ENCODE data around the gene GRID1.
"Not testable (repeated sequence)": the region's sequence is repeated elsewhere in the genome, so short reads cannot be mapped to it uniquely, and the experiment has no call there.

The GRID1 gene

DNA sequence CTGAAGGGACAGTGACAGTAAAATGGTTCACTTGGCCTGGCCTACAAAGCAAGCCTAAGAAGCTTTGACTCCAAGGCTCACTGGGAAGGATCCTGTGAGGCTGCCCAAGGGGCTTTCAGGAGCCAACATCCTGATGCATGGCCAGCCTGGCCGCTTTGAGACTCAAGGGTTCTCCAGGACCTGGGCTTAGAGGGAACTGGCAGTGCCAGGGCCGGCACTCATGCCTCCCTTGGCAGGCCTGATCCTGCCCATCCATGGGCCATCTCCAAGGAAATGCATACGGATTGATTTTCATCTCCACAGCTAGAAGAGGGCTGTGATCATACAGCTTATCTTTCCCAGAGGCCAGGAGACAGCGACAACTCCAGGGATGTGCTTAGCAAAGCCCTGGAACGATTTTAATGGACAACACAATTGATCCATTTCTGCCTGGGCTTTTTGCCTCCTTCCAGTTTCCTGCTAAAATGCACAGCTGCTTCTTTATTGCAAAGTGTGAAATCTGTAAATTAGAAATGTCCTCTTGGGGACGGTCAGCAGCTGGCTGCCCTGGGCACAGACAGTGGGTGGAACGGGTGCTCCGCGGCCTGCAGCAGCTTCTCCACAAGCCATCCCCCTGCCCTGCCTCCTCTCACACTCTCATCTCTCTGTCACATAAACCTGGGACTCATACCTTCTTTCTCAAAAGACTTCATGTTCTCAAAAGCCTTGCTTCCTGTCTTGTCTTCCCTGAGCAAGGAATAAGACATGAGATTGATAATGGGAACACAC is 288.5 kb downstream of the GRID1 start:
- TF ChIP-seq, protein P1, sequence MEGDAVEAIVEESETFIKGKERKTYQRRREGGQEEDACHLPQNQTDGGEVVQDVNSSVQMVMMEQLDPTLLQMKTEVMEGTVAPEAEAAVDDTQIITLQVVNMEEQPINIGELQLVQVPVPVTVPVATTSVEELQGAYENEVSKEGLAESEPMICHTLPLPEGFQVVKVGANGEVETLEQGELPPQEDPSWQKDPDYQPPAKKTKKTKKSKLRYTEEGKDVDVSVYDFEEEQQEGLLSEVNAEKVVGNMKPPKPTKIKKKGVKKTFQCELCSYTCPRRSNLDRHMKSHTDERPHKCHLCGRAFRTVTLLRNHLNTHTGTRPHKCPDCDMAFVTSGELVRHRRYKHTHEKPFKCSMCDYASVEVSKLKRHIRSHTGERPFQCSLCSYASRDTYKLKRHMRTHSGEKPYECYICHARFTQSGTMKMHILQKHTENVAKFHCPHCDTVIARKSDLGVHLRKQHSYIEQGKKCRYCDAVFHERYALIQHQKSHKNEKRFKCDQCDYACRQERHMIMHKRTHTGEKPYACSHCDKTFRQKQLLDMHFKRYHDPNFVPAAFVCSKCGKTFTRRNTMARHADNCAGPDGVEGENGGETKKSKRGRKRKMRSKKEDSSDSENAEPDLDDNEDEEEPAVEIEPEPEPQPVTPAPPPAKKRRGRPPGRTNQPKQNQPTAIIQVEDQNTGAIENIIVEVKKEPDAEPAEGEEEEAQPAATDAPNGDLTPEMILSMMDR (IDR thresholded peaks at IDR 0.05; ENCODE audit: extremely low read depth, insufficient read depth, missing control alignments) = no peak
- DNase-seq (ENCODE audit: low spot score) = no peak
- in situ Hi-C loops (cut with MboI; ENCODE audit: low pct_unique_long_range_greater_than_20kb, low sequenced_read_pairs, unreplicated experiment) = no loop called here

DNA sequence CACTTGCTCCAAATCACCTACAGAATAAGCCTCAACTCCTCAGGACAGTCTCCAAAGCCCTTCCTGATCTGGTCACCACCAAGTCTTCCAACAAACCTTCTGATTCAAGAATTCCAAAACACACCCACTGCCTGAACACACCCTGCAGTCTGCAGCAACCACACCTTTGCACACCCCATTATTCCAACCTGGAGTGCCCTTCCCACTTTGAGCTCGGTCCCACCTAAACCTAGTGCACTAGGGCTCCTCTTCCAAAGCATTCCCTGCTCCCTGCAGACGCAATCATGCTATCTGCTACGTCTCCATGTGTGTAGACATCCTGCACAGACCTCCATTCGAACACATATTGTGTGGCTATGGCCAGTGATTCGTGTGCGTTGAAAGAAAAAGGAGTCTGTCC is 289.3 kb downstream of the GRID1 start:
- TF ChIP-seq, protein P1 (IDR thresholded peaks at IDR 0.05; ENCODE audit: extremely low read depth, insufficient read depth, missing control alignments) = no peak
- in situ Hi-C loops (cut with MboI; ENCODE audit: low pct_unique_long_range_greater_than_20kb, low sequenced_read_pairs, unreplicated experiment) = no loop called here
- no peak for DNase-seq (ENCODE audit: low spot score)

- in situ Hi-C loops (cut with MboI; ENCODE audit: low pct_unique_long_range_greater_than_20kb, low sequenced_read_pairs, unreplicated experiment); DNase-seq (ENCODE audit: low spot score): not testable (repeated sequence)
Observed at GRCh38 chr10:86076497-86076896, 290.1 kb downstream of the GRID1 start.

DNA sequence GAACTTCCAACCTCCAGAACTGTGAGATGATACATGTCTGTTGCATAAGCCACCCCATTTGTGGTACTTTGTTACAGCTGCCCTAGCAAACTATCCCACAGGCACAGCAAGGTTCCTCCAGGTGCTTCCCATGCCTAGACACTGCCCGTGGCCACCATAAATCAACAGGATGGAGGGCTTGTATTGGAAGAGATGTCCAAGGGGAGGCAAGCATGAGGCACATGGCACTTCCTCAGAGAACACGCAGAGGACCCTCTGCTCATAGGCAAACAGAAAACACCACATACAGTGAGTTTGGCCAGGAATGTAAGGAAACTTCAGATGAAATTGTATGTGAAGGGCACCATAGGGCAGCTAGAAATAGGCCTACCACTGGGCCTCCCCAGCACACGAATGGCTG is 291.1 kb downstream of the GRID1 start:
- DNase-seq (ENCODE audit: low spot score) = no peak
- in situ Hi-C loops (cut with MboI; ENCODE audit: low pct_unique_long_range_greater_than_20kb, low sequenced_read_pairs, unreplicated experiment) = no loop called here
- TF ChIP-seq, protein P1 (IDR thresholded peaks at IDR 0.05; ENCODE audit: extremely low read depth, insufficient read depth, missing control alignments) = no peak

GRCh38 chr10:86074294-86074693 is 292.3 kb downstream of the GRID1 start:
- in situ Hi-C loops (cut with MboI; ENCODE audit: low pct_unique_long_range_greater_than_20kb, low sequenced_read_pairs, unreplicated experiment) = no loop called here
- no peak for DNase-seq (ENCODE audit: low spot score)
- TF ChIP-seq, protein P1 (IDR thresholded peaks at IDR 0.05; ENCODE audit: extremely low read depth, insufficient read depth, missing control alignments) = no peak

DNA sequence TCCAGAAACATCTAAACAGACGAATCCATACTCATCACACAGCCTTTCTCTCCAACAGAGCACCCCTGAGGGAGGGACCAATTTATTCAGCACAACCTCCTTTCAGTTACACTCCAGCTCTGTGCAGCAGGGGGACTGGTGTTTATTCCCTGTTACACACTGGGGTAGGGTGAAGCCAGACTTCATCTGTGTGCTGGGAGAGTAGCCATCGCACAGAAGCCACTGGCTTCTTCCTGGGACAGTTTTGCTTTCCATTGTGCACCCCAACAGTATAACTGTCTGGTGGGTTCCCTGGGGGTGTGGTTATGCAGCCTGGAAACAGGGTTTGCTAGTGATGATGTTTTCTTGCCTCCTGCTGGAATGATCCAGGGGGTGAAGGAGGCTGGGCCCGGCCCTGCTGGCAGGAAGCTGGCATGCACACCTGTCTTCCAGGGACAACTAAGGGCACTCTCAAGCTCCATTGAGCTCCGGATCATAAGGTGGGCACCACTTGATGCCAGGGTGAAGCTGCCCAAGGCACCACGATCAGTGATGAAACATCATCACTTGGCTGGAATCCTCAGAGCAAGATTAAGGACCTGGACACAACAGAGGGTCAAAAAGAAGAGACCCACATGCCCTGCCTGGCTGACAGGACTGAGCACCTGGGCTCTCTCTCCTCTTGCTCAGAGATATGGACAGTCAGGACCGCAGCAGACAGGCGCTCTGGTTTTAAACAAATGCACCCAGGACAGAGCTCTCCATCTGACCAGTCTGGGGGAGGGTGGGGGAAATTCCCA is 293.2 kb downstream of the GRID1 start:
- TF ChIP-seq, protein P1 (IDR thresholded peaks at IDR 0.05; ENCODE audit: extremely low read depth, insufficient read depth, missing control alignments) = no peak
- in situ Hi-C loops (cut with MboI; ENCODE audit: low pct_unique_long_range_greater_than_20kb, low sequenced_read_pairs, unreplicated experiment) = no loop called here
- no peak for DNase-seq (ENCODE audit: low spot score)

DNA sequence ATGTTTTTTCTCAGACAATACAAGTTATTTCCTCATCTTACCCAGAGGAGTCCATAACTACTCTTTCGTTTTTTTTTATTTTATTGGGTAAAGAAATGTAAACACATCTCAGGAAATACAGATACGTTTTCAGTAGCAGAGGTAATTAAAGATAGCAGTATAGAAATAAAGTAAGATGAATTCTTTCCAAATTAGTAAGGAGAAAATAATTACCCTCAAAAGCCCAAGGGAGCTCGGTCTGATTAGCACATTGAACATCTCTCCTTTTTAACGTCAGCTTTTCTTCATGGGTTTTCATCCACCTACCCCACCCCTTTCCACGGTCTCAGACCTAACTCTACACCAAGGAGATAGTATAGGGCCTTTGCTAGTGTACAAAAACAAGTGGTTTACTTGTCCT is 294.2 kb downstream of the GRID1 start:
- DNase-seq (ENCODE audit: low spot score) = no peak
- TF ChIP-seq, protein P1 (IDR thresholded peaks at IDR 0.05; ENCODE audit: extremely low read depth, insufficient read depth, missing control alignments) = no peak
- in situ Hi-C loops (cut with MboI; ENCODE audit: low pct_unique_long_range_greater_than_20kb, low sequenced_read_pairs, unreplicated experiment) = no loop called here
